H4 (cell line): ENCODE data around the gene TANGO6. TPM values are rescaled to one million over a fixed set of nuclear protein-coding genes. Genes with fewer than 3 reads are reported as not detected.

Source experiments
- DNase-seq: peaks from one replicate; pipeline ENCODE4 v3.0.0-alpha.2; 2015; ENCODE audit warnings: low spot score
- total RNA-seq: library from RNA; depleted of rRNA; stranded (reverse); fragments of >200 nt; shearing (Covaris generic); gene quantifications from 2 replicates; pipeline ENCODE4 v1.2.3, GENCODE V29; 2014

The TANGO6 gene
- total RNA-seq, 1 experiment from 2014 or later = 10.6 TPM

DNA sequence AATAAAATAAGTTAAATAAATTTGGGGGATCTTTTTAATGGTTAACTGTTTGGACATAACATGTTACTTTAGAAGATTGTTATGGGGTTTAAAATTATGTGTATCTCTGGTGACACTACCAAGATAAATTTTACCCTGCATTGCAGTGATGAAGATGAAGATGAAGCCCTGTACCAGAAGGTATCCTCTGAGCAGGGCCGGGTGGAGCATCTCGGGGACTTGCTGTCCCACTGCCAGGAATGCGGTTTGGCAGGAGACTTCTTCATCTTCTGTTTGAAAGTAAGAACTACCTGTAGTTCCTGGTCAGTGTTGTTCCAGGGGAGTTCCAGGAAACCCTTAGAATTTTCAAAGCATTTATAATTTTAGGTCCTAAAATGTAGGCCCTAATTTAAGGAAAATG, 64.0 kb downstream of the TANGO6 start:
- DNase-seq = no peak

DNA sequence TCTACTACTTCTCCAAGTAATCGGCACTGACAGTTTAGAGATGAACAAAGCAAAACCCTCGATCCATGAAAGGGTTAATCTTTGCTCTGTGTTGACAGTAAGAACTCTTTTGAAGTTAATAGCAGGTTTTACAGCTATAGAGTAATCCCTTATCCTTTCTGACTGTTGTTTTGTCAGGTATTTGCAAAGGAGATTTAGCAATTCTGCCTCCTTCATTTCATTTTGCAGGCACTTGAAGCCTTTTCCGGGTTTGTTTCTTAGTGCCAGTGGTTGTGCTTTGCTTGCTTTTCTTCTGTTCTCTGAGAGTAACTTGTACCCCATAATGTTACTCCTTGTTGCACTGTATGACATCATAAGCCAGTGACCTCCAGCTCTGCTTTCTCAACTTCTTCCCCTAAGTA, 64.5 kb downstream of the TANGO6 start:
- no peak for DNase-seq

- DNase-seq = no peak
Observed at GRCh38 chr16:68909099-68909733, 65.9 kb downstream of the TANGO6 start.

DNA sequence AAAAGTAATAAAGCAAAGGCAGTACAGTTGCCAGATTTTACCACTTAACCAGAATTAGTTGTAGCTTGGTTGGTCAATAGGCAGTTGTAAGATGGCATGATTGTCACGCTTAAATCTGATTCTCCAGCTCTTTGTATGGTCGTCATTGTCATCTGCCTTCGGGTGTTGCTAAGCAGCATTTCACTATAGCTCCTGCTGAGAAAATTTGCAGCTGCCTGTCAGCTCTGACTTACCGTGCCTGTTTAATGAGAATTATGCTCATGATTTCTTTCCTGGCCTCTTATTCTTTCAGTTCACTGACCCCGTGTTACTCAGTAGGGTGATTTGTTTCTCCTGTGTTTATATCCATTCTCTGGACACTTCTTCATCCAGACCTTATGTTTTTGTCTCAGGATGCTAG, 66.7 kb downstream of the TANGO6 start:
- no peak for DNase-seq

GRCh38 chr16:68915589-68915988, 72.3 kb downstream of the TANGO6 start:
- DNase-seq = no peak

DNA sequence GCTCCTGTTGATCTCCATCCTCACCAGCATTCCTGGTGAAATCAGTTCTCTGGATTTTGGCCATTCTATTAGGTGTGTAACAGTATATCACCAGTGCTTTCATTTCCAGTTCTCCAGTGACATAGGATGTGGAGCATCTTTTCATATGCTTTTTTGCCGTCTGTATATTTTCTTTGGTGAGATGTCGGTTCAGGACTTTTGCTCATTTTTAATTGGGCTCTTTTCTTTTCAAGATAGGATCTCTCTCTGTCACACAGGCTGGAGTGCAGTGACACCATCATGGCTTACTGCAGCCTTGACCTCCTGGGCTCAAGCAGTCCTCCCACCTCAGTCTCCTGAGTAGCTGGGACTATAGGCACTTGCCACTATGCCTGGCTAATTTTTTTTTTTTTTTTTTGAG, 74.2 kb downstream of the TANGO6 start:
- DNase-seq = no peak

GRCh38 chr16:68920349-68920748, 77.0 kb downstream of the TANGO6 start:
- DNase-seq = no peak

- DNase-seq = peak; percentile 68
Observed at GRCh38 chr16:68921637-68922036, 78.3 kb downstream of the TANGO6 start.

DNA sequence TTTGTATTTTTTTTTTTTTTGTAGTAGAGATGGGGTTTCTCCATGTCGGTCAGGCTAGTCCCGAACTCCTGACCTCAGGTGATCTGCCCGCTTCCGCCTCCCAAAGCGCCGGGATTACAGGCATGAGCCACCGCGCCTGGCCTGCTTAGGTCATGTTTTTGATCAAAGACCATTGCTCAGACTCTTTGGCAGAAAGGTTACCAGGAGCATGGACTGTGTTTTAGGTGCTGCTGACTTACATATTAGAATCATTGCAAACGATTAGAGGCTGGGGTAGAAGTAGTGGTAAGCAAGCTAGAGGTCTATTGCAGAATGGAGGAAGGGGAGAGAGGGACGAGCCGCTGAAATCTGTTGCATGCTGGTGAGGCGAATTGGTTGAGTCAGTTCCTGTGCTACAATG, 79.8 kb downstream of the TANGO6 start:
- DNase-seq = no peak

DNA sequence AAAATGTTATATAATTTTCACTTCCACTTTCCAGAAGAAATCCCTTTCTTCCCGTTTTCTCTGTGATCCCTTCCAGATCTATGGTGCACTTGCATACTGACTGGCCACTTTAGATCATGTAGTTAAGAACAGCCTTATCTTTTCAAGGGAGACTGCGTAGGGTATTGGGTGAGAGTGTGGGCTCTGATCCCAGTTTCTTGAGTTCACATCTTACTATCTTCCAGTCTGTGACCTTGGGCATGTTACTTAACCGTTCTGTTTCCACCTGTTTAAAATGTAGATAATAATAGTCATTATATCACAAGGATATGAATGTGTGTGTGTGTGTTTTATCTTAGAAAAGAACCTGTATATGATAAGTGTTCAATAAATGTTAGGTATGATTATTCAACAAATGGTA, 83.7 kb downstream of the TANGO6 start:
- DNase-seq = no peak

DNA sequence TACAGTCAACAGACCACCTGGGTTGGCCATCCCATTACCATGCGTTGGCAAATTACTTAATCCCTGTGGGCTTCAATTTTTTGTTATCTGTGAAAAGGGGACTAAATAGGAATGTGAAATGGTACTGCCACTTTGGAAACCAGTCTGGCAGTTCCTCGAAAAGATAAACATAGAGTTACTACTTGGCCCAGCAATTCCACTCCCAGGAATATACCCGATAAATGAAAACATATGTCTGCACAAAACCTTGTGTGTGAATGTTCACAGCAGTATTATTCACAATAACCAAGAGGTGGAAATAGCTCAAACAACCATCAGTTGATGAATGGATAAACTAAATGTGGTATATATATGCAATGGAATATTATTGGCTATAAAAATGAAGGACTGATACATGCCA, 87.9 kb downstream of the TANGO6 start:
- no peak for DNase-seq

DNA sequence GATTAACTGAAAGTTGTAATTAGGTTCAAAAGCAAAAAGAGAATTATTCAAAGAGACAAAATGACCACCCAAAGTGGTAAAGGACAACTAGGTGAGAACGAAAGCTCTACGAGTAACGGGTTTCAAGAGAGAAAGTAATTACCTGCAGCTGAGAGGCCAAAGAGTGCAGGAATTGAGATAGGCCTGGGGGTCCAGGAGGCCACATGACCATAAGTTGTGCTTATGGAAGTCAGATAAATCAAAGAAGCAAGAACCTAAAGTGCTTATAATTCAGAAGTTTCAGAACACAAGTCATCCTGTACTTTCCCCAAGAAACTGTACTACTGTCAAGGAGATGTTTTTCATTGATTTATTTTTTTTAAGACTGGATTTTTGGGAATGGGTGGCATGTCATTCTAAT, 91.1 kb downstream of the TANGO6 start:
- no peak for DNase-seq

DNA sequence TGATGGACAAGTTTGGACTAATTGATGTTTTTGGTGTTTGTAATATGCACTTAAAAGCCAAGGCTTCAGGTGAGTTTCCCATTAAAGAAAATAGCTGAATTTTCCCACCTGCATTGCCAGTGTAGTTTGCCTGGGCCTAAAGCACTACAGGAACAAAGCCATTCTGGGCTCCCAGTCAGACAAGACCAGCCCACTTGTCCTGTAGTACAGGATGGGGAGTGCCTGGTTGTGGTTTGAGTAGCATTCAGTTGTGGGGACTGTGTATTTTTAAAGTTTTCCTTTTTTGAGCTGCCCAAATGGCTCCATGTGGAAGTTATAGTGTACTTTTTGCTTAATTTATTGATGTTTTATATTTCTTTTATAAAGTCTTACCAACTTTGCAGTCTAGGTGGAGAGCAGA, 91.7 kb downstream of the TANGO6 start:
- no peak for DNase-seq

DNA sequence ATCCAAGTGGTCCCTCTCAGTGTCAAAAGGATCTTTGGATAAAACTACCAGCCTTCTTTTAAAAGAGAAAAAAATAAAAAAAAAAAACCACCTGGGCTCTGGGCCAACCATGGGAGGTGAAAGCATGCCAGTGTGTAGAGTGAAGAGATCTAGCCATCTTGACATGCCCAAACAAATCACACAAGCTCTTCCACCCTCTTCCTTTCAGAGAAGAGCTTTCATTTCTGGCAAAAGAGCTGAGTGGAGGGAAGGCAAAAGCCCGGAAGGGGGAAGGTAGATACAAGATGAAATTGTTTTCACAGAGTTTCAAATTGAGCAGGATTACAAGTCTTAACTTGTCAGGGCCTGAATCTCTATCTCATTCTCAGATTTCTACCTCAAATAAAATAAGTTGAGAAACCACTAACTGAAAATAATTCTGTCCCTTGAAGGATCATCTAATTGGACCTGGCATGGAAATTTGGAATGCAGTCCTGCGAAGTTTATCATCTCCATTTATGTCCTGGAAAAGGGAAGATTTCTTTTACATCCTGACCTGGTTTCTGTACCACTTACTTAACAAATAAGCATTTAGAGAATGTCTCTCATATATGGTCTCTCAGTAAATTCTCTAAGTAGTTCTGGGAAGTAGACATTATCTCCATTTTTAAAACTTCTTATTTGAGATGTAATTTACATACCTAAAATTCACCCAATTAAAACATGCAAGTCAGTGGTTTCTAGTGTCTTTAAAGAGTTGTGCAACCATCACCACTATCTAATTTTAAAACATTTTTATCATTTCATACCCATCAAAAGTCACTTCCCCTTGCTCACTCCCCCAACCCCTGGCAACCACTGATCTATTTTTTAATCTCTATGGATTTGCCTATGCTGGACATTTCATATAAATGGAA, 93.7 kb downstream of the TANGO6 start:
- DNase-seq = no peak

GRCh38 chr16:68939692-68940320, 96.5 kb downstream of the TANGO6 start:
- no peak for DNase-seq

DNA sequence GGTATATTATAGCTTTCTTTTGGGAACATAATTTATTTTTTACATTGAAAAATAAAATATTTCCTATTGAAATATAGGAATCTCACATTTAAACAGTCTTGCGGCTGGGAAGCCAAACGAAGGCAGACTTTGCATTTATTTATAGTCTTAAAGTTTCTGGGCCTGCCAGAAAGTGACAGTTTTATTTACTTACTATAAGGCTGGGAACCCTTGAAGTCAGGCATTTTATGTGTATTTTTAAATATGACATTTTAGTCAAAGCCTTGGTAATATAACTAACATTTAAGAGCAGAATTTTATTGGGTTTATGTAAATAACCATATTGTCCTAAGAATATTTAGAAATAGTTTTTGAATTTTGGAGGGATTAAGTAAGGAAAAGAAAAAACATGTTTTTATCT, 97.5 kb downstream of the TANGO6 start:
- DNase-seq = no peak

DNA sequence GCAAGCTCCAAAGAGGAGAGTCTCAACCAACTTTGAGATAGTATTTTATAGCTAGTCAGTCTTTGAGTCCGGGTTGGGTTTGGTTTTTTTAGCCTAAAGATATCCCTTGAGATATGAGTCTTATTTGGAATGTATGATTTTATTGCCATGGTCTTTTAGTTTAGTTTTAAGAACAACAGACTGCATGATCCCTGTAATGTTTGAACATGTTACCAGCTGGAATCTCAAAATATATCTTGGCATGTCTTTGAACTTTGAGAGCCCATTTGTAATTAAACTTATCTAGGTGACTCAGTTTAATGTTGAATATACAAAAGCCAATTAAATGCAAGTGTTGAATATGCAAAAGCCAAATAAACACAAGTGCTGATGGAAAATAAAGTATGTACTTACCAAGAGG, 100.6 kb downstream of the TANGO6 start:
- no peak for DNase-seq

- no peak for DNase-seq
Observed at GRCh38 chr16:68948230-68948910, 105.0 kb downstream of the TANGO6 start.

DNA sequence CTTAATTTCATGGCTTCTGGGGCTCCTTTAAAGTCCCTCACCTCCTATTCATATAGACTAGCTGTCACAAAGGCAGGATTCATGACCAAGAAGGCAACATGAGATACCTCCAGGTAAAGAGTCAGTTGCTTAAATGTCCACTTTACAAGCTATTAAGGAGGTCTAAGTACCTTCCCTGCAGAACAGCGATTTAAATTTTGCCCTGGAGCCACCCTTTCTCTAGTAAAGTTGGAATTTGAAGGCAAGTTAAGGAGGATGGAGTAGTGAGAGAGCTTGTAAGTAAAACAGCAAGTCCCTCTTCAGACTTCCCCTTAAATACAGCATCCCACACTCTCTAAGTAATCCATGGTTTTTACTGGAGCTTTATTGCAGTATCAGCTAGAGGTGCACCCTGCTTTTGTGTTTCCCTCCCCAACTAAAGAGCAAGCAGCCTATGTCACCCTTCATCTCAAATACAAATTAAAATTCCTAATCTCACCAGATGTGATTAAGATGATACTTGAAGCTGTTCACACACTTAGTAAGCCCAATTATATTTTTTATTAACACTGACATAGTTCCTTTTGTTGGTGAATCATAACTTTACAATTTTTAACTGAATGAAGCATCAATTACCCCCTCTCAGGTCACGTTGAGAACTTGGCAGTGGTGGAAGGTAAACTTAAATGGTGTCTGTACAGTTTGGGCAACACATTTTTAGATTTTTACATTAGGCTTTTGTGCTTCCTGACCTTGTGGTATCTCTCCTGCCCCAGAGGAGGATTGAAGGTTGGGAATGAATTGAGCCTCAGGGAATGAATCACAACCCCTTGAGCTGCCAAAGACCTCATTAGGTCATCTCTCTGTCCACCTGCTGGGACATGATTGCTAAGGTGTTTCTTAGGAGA, 108.9 kb downstream of the TANGO6 start:
- no peak for DNase-seq

GRCh38 chr16:68954911-68955635, 111.7 kb downstream of the TANGO6 start:
- DNase-seq = no peak

DNA sequence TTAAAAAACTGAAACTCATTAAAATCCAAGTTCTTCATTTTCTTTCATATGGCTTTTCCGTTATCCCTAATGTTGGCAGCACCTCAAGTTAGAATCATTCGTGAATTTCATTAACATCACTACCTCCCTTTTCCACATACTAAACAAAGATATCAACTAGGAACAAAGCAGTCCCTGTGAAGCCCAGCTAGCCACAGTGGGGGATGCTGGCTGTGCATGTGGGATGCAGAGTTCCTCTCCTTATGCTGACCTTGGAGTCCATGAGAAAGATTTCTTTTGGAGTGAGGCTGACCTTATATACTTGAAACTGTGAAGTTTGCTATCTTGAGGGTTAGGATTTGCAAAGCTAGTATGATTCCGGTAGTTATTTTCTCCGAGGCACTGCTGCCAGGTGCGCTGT, 117.6 kb downstream of the TANGO6 start:
- DNase-seq = no peak
